Caco-2 (cell line): ENCODE data around the gene LYRM2. TPM values are rescaled to one million over a fixed set of nuclear protein-coding genes. Genes with fewer than 3 reads are reported as not detected.

Source experiments
- Bru-seq: library from RNA; stranded (reverse); fragments of 400-500 nt; gene quantifications from one replicate; lab custom pipeline; 2021; lab: Mats Ljungman, UMichigan
- BruChase-seq, 2 experiments: library from RNA; stranded (reverse); fragments of 400-500 nt; gene quantifications; one replicate each; lab custom pipeline; 2021; lab: Mats Ljungman, UMichigan
- BruUV-seq: library from RNA; stranded (reverse); fragments of 400-500 nt; replicated peaks from 2 replicates; lab custom pipeline; 2021; lab: Mats Ljungman, UMichigan
- CTCF ChIA-PET: fragments of 300-600 bp; sonication (Branson Sonifier 250); formaldehyde crosslinking; loops from one replicate; lab custom pipeline; 2022; ENCODE audit warnings: antibody characterized with exemption; lab: Charles Lee
- POLR2A ChIA-PET: fragments of 300-600 bp; sonication (Branson Sonifier 250); formaldehyde crosslinking; loops from one replicate; lab custom pipeline; 2022; ENCODE audit warnings: antibody characterized with exemption; lab: Charles Lee
- DNase-seq, 2 experiments: peaks; one replicate each; pipeline versions ENCODE4 v3.0.0 to v3.0.0-alpha.2; 2020 to 2022
- H3K27me3 ChIP-seq: replicated peaks from 2 replicates; pipeline ENCODE4 v1.6.0; 2011; ENCODE audit warnings: low read length; ENCODE audit not compliant: control insufficient read depth, insufficient read depth
- H3K36me3 ChIP-seq: 2 replicates; pipeline ENCODE4 v1.5.1; 2011; ENCODE audit warnings: low read length; ENCODE audit not compliant: control insufficient read depth, insufficient read depth
- H3K4me1 ChIP-seq: fragments of 250-450 bp; sonication (Bioruptor Pico); 2 replicates; pipeline ENCODE4 v1.5.1; 2020; ENCODE audit warnings: mild to moderate bottlenecking
- H3K4me3 ChIP-seq: 2 replicates; pipeline ENCODE4 v1.5.1; 2011; ENCODE audit warnings: low read depth, mild to moderate bottlenecking, control low read depth, low read length
- H3K9me3 ChIP-seq: fragments of 250-450 bp; sonication (Bioruptor Pico); 2 replicates; pipeline ENCODE4 v1.5.1; 2020; ENCODE audit warnings: mild to moderate bottlenecking, moderate library complexity
- H3K27ac Mint-ChIP-seq: one replicate; pipeline ENCODE4 v1.8.0; 2022; ENCODE audit warnings: mixed read lengths; ENCODE audit not compliant: unreplicated experiment
- H3K27me3 Mint-ChIP-seq: one replicate; pipeline ENCODE4 v1.8.0; 2022; ENCODE audit warnings: mixed read lengths; ENCODE audit not compliant: insufficient read depth, unreplicated experiment
- H3K36me3 Mint-ChIP-seq: one replicate; pipeline ENCODE4 v1.8.0; 2022; ENCODE audit warnings: mild to moderate bottlenecking, mixed read lengths; ENCODE audit not compliant: insufficient read depth, unreplicated experiment
- H3K4me1 Mint-ChIP-seq: one replicate; pipeline ENCODE4 v1.8.0; 2022; ENCODE audit warnings: low read depth, mixed read lengths; ENCODE audit not compliant: unreplicated experiment
- H3K4me3 Mint-ChIP-seq: one replicate; pipeline ENCODE4 v1.8.0; 2022; ENCODE audit warnings: mild to moderate bottlenecking, moderate library complexity, mixed read lengths; ENCODE audit not compliant: unreplicated experiment
- H3K9me3 Mint-ChIP-seq: one replicate; pipeline ENCODE4 v1.8.0; 2022; ENCODE audit warnings: mixed read lengths; ENCODE audit not compliant: unreplicated experiment
- intact Hi-C: fragments of 100-400 bp; cut with micrococcal nuclease; formaldehyde crosslinking; loops from one replicate; pipeline ENCODE4 v1.10.0; 2022; ENCODE audit not compliant: unreplicated experiment
- long read RNA-seq: library from polyadenylated mRNA; stranded (forward); transcript quantifications from one replicate; pipeline ENCODE4 v2.0.0, GENCODE V29; 2022
- total RNA-seq: library from RNA; stranded (reverse); gene quantifications from 2 replicates; pipeline ENCODE4 v1.2.3, GENCODE V29; 2022
- TF ChIP-seq, protein P1 (sequence below), 2 experiments: fragments of 200-600 bp in 1 of 2; IDR thresholded peaks; 1 replicate in 1 of 2; 2 replicates in 1 of 2; pipeline versions ENCODE4 v1.5.1 to v1.8.0; 2011 to 2022; ENCODE audit warnings: antibody characterized with exemption in 1 of 2, control low read depth in 1 of 2, inconsistent platforms in 1 of 2, low read depth in 1 of 2, low read length in 1 of 2, mild to moderate bottlenecking in 1 of 2, moderate library complexity in 1 of 2; ENCODE audit not compliant: insufficient read depth in 1 of 2, severe bottlenecking in 1 of 2, unreplicated experiment in 1 of 2

Gene LYRM2, protein sequence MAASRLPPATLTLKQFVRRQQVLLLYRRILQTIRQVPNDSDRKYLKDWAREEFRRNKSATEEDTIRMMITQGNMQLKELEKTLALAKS
- total RNA-seq = 36.4 and 40.9 TPM in 2 replicates
- Bru-seq, nascent RNA = percentile 52 among the genes with signal in this experiment
- BruChase-seq, experiment 1, labeled RNA remaining after a 2-hour chase = percentile 64 among the genes with signal in this experiment
- BruChase-seq, experiment 2, labeled RNA remaining after a 6-hour chase = percentile 65 among the genes with signal in this experiment
- long read RNA-seq, full-length matches to known transcripts = 64 of 69 reads
- long read RNA-seq, partial matches to known transcripts = 0 of 69 reads
- long read RNA-seq, other reads (novel, unspliced or antisense) = 5 of 69 reads

- DNase-seq = peak; percentile 92 to 94
- peak within 1 kb of the TSS; percentile 82 for H3K4me3 Mint-ChIP-seq
- peaks cover 7% of the 10 kb centered on the region for H3K4me1 Mint-ChIP-seq
- ChIA-PET CTCF (interaction anchor here (0.7 to 1.2 kb wide), 2 partner anchors 12 to 266 kb away, joined by 3 read pairs; no protein-coding TSS in a partner anchor), POLR2A (no interaction called here)
- H3K36me3 Mint-ChIP-seq = peaks cover 51% of the 10 kb centered on the region
- TF ChIP-seq, protein P1, sequence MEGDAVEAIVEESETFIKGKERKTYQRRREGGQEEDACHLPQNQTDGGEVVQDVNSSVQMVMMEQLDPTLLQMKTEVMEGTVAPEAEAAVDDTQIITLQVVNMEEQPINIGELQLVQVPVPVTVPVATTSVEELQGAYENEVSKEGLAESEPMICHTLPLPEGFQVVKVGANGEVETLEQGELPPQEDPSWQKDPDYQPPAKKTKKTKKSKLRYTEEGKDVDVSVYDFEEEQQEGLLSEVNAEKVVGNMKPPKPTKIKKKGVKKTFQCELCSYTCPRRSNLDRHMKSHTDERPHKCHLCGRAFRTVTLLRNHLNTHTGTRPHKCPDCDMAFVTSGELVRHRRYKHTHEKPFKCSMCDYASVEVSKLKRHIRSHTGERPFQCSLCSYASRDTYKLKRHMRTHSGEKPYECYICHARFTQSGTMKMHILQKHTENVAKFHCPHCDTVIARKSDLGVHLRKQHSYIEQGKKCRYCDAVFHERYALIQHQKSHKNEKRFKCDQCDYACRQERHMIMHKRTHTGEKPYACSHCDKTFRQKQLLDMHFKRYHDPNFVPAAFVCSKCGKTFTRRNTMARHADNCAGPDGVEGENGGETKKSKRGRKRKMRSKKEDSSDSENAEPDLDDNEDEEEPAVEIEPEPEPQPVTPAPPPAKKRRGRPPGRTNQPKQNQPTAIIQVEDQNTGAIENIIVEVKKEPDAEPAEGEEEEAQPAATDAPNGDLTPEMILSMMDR (IDR thresholded peaks at IDR 0.05; ENCODE audit: insufficient read depth in 1 of 2, low read depth in 1 of 2, low read length in 1 of 2, severe bottlenecking in 1 of 2, unreplicated experiment in 1 of 2) = no peak
- TSS peak; percentile 43 for BruUV-seq
- peak within 1 kb of the TSS; percentile 77 for H3K4me3 ChIP-seq
- no peaks in the 10 kb centered on the region for H3K9me3 ChIP-seq
- 0 out of 2 replicates have a peak, but pooled peaks cover 3% of the 10 kb centered on the region for H3K4me1 ChIP-seq
- no peaks in the 10 kb centered on the region; the same call in 1 of the 2 replicates for H3K36me3 ChIP-seq
- intact Hi-C loops = no loop called here
- no peaks in the 10 kb centered on the region for H3K9me3 Mint-ChIP-seq
- H3K27me3 Mint-ChIP-seq = no peaks in the 10 kb centered on the region
- peak within 1 kb of the TSS; percentile 91 for H3K27ac Mint-ChIP-seq
- H3K27me3 ChIP-seq = no peaks in the 10 kb centered on the region
Observed at GRCh38 chr6:89638320-89639195, at the start of gene LYRM2. Gene LYRM2 (minus strand): TSS chr6:89638747. CDS start chr6:89638716, 31 bp downstream.

DNA sequence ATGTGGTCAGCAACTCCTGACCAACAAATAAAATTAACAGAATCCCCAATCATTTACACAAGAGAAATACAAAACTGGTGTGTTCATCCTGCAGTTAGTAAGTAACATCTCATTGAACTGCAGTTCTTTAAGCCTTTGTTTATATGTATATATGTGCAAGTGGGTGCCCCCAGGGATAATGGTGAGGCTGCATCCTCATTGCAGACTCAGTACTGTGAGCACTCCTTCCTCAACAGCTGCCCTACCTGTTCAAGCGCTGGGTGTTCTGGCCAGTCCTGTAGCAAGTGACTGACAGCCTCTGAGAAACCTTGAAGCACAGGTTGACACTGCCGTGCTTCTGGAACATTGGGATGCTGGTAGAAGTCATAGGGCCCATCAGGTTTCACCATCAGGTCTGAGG, 49.8 kb upstream of the LYRM2 start:
- intact Hi-C loops = no loop called here
- ChIA-PET CTCF (no interaction called here), POLR2A (no interaction called here)
- Histone ChIP-seq H3K36me3 (peaks cover 3% of the 10 kb centered on the region), H3K9me3 (no peaks in the 10 kb centered on the region), H3K4me1 (no peaks in the 10 kb centered on the region), H3K27me3 (no peaks in the 10 kb centered on the region), H3K4me3 (no peak overlapping the region)
- no peaks in the 10 kb centered on the region for H3K27me3 Mint-ChIP-seq
- no peak for DNase-seq
- TF ChIP-seq, protein P1 (IDR thresholded peaks at IDR 0.05; ENCODE audit: insufficient read depth in 1 of 2, low read depth in 1 of 2, low read length in 1 of 2, severe bottlenecking in 1 of 2, unreplicated experiment in 1 of 2) = no peak
- no TSS peak for BruUV-seq
- no peaks in the 10 kb centered on the region for H3K4me1 Mint-ChIP-seq
- H3K4me3 Mint-ChIP-seq = no peak overlapping the region
- peak overlapping the region; percentile 10 for H3K27ac Mint-ChIP-seq
- H3K36me3 Mint-ChIP-seq = peaks cover 67% of the 10 kb centered on the region
- no peaks in the 10 kb centered on the region for H3K9me3 Mint-ChIP-seq

GRCh38 chr6:89685311-89685710, 46.8 kb upstream of the LYRM2 start:
- H3K27me3 ChIP-seq = no peaks in the 10 kb centered on the region
- CTCF ChIA-PET = no interaction called here
- intact Hi-C loops = no loop called here
- H3K36me3 ChIP-seq = peaks cover 2% of the 10 kb centered on the region
- no peak overlapping the region for H3K4me3 ChIP-seq
- POLR2A ChIA-PET = no interaction called here
- Mint-ChIP-seq H3K27me3 (no peaks in the 10 kb centered on the region), H3K36me3 (peaks cover 77% of the 10 kb centered on the region), H3K27ac (no peak overlapping the region), H3K4me3 (no peak overlapping the region), H3K9me3 (no peaks in the 10 kb centered on the region), H3K4me1 (no peaks in the 10 kb centered on the region)
- TF ChIP-seq, protein P1 (IDR thresholded peaks at IDR 0.05; ENCODE audit: insufficient read depth in 1 of 2, low read depth in 1 of 2, low read length in 1 of 2, severe bottlenecking in 1 of 2, unreplicated experiment in 1 of 2) = no peak
- DNase-seq = no peak
- no peaks in the 10 kb centered on the region for H3K9me3 ChIP-seq
- no peaks in the 10 kb centered on the region for H3K4me1 ChIP-seq
- no TSS peak for BruUV-seq
